ENCODE data around the gene MCM10. TPM values are rescaled to one million over a fixed set of nuclear protein-coding genes. Genes with fewer than 3 reads are reported as not detected.

MCM10 gene
- total and polyA plus RNA-seq, 2 of the 4 experiments (the other 2 are of a cell fraction), result 5.4 to 11.8 TPM

GRCh38 chr10:13218878-13219277 lies 57.5 kb downstream of the MCM10 start:
- no peak overlapping the region for H2BK15ac ChIP-seq (ENCODE audit: low read depth, low read length)
- DNase-seq, result no peak
- no peak overlapping the region for H3K27ac ChIP-seq (ENCODE audit: insufficient read depth, low read length)
- no peaks in the 10 kb centered on the region for H3K27me3 ChIP-seq (ENCODE audit: control insufficient read depth, insufficient read depth, low read length)
- no peaks in the 10 kb centered on the region for H3K4me1 ChIP-seq (ENCODE audit: control insufficient read depth, insufficient read depth, low read length)
- in situ Hi-C loops (cut with MboI; ENCODE audit: low sequenced_read_pairs) (no loop called here), intact Hi-C loops (cut with micrococcal nuclease) (no loop called here), dilution Hi-C loops (cut with HindIII; ENCODE audit: low sequenced_read_pairs, unreplicated experiment) (no loop called here)
- H2BK20ac ChIP-seq (ENCODE audit: low read depth, low read length), result no peak overlapping the region
- no peak overlapping the region for H4K91ac ChIP-seq (ENCODE audit: insufficient read depth, low read depth, low read length)
- no peak overlapping the region for H4K5ac ChIP-seq (ENCODE audit: low read depth, low read length)
- no peaks in the 10 kb centered on the region for H3K36me3 ChIP-seq (ENCODE audit: control insufficient read depth, insufficient read depth, low read length)
- no peak overlapping the region for H3K14ac ChIP-seq (replicated peaks; ENCODE audit: low read depth, low read length)
- no peak overlapping the region for H3K56ac ChIP-seq (ENCODE audit: extremely low read depth, insufficient read depth, low read length)
- no peak overlapping the region for H2AFZ ChIP-seq (replicated peaks; ENCODE audit: low read length, poor library complexity)
- no peaks in the 10 kb centered on the region for H3K9me1 ChIP-seq (ENCODE audit: insufficient read depth, low read length)
- no peaks in the 10 kb centered on the region for H3K9me3 ChIP-seq (ENCODE audit: control insufficient read depth, insufficient read depth, low read length)
- no peak for TF ChIP-seq BHLHE40 (IDR thresholded peaks at IDR 0.05; ENCODE audit: low read depth, low read length)
- no peak for TF ChIP-seq CTCF (conservative IDR thresholded peaks at IDR 0.05; ENCODE audit: low read depth, low read length)
- TF ChIP-seq CHD1 (IDR thresholded peaks at IDR 0.05; ENCODE audit: low read depth, low read length), result no peak
- TF ChIP-seq FOS (IDR thresholded peaks at IDR 0.05; ENCODE audit: low read depth, low read length), result no peak
- no peak for TF ChIP-seq MAZ (IDR thresholded peaks at IDR 0.05; ENCODE audit: borderline replicate concordance, low read depth, low read length)
- no peak for TF ChIP-seq SMC3 (IDR thresholded peaks at IDR 0.05; ENCODE audit: low read depth, low read length)
- no peak for TF ChIP-seq CEBPB (IDR thresholded peaks at IDR 0.05; ENCODE audit: low read depth, low read length)
- TF ChIP-seq RFX5 (IDR thresholded peaks at IDR 0.05; ENCODE audit: low read depth, low read length), result no peak
- no peak for TF ChIP-seq NFE2L2 (IDR thresholded peaks at IDR 0.05; ENCODE audit: low read depth, low read length)
- TF ChIP-seq POLR2A (IDR thresholded peaks at IDR 0.05; ENCODE audit: low read depth, low read length), result no peak
- TF ChIP-seq MXI1 (IDR thresholded peaks at IDR 0.05; ENCODE audit: borderline replicate concordance, low read depth, low read length), result no peak
- TF ChIP-seq RCOR1 (IDR thresholded peaks at IDR 0.05; ENCODE audit: insufficient replicate concordance, low read length), result no peak
- TF ChIP-seq, protein P1, sequence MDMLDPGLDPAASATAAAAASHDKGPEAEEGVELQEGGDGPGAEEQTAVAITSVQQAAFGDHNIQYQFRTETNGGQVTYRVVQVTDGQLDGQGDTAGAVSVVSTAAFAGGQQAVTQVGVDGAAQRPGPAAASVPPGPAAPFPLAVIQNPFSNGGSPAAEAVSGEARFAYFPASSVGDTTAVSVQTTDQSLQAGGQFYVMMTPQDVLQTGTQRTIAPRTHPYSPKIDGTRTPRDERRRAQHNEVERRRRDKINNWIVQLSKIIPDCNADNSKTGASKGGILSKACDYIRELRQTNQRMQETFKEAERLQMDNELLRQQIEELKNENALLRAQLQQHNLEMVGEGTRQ (IDR thresholded peaks at IDR 0.05; ENCODE audit: low read depth, low read length), result no peak
- no peak for TF ChIP-seq MAFK (IDR thresholded peaks at IDR 0.05; ENCODE audit: low read depth, low read length)
- TF ChIP-seq RAD21 (IDR thresholded peaks at IDR 0.05; ENCODE audit: low read length), result no peak
- TF ChIP-seq, protein P2, sequence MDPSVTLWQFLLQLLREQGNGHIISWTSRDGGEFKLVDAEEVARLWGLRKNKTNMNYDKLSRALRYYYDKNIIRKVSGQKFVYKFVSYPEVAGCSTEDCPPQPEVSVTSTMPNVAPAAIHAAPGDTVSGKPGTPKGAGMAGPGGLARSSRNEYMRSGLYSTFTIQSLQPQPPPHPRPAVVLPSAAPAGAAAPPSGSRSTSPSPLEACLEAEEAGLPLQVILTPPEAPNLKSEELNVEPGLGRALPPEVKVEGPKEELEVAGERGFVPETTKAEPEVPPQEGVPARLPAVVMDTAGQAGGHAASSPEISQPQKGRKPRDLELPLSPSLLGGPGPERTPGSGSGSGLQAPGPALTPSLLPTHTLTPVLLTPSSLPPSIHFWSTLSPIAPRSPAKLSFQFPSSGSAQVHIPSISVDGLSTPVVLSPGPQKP (IDR thresholded peaks at IDR 0.05; ENCODE audit: borderline replicate concordance, low read depth, low read length), result no peak
- H2AK9ac ChIP-seq (replicated peaks; ENCODE audit: low read depth, low read length, poor library complexity), result no peak overlapping the region
- ATAC-seq (ENCODE audit: low read depth), result no peak
- no peaks in the 10 kb centered on the region for H3K79me1 ChIP-seq (ENCODE audit: low read depth in 1 of 2, low read length in 2 of 2)
- H3K4ac ChIP-seq (ENCODE audit: low read depth, low read length), result no peak overlapping the region
- H2BK120ac ChIP-seq (ENCODE audit: low read depth, low read length), result no peak overlapping the region
- H3K23ac ChIP-seq (ENCODE audit: low read depth, low read length), result no peak overlapping the region
- H4K8ac ChIP-seq (ENCODE audit: low read depth in 2 of 2, low read length in 2 of 2), result no peak overlapping the region
- no peak overlapping the region for H2AK5ac ChIP-seq (ENCODE audit: low read depth, low read length)
- no peak overlapping the region for H3K18ac ChIP-seq (ENCODE audit: low read depth, low read length)
- H3K4me2 ChIP-seq (ENCODE audit: low read depth, low read length), result no peak overlapping the region
- H2BK5ac ChIP-seq (ENCODE audit: low read depth, low read length, poor library complexity, severe bottlenecking), result no peak overlapping the region
- H3K4me3 ChIP-seq (ENCODE audit: insufficient read depth, low read depth, low read length), result no peak overlapping the region
- BruUV-seq (replicated peaks), result no TSS peak
- no CpG with 5 or more reads among the region's 4 CpGs for WGBS, 2 experiments (ENCODE audit: extremely low coverage in 2 of 2, insufficient read length in 1 of 2)
- CTCF ChIA-PET, result no interaction called here
- POLR2A ChIA-PET (ENCODE audit: unreplicated experiment), result no interaction called here
- no peak overlapping the region for H3K9ac ChIP-seq (ENCODE audit: low read depth, low read length)
- no peaks in the 10 kb centered on the region for H4K20me1 ChIP-seq (ENCODE audit: insufficient read depth, low read length)

Data from IMR-90 (cell line).